Measurements from ENCODE around the gene LHPP.

The LHPP gene

GRCh38 chr10:124496620-124497019 is 35.0 kb downstream of the LHPP start:
- DNase-seq (ENCODE audit: low spot score) = no peak

GRCh38 chr10:124497196-124497881 is 35.7 kb downstream of the LHPP start:
- no peak for DNase-seq (ENCODE audit: low spot score)

- no peak for DNase-seq (ENCODE audit: low spot score)
These were observed 36.4 kb downstream of the LHPP start for GRCh38 chr10:124498056-124498455.

GRCh38 chr10:124500757-124501156 is 39.1 kb downstream of the LHPP start:
- DNase-seq (ENCODE audit: low spot score) = no peak

- no peak for DNase-seq (ENCODE audit: low spot score)
These were observed 43.1 kb downstream of the LHPP start for GRCh38 chr10:124504711-124505110.

- no peak for DNase-seq (ENCODE audit: low spot score)
These were observed 43.7 kb downstream of the LHPP start for GRCh38 chr10:124505279-124505678.

- DNase-seq (ENCODE audit: low spot score) = no peak
These were observed 46.5 kb downstream of the LHPP start for GRCh38 chr10:124508070-124508667.

GRCh38 chr10:124508907-124509454 is 47.4 kb downstream of the LHPP start:
- no peak for DNase-seq (ENCODE audit: low spot score)

GRCh38 chr10:124509880-124510632 is 48.4 kb downstream of the LHPP start:
- no peak for DNase-seq (ENCODE audit: low spot score)

- no peak for DNase-seq (ENCODE audit: low spot score)
These were observed 49.1 kb downstream of the LHPP start for GRCh38 chr10:124510759-124511158.

- no peak for DNase-seq (ENCODE audit: low spot score)
These were observed 49.8 kb downstream of the LHPP start for GRCh38 chr10:124511205-124512039.

GRCh38 chr10:124512040-124512428 is 50.4 kb downstream of the LHPP start:
- DNase-seq (ENCODE audit: low spot score) = peak; percentile 47

- no peak for DNase-seq (ENCODE audit: low spot score)
These were observed 51.0 kb downstream of the LHPP start for GRCh38 chr10:124512600-124512999.

GRCh38 chr10:124515244-124515970 is 53.8 kb downstream of the LHPP start:
- no peak for DNase-seq (ENCODE audit: low spot score)

GRCh38 chr10:124516181-124516580 is 54.6 kb downstream of the LHPP start:
- no peak for DNase-seq (ENCODE audit: low spot score)

GRCh38 chr10:124516746-124517397 is 55.2 kb downstream of the LHPP start:
- DNase-seq (ENCODE audit: low spot score) = no peak

- DNase-seq (ENCODE audit: low spot score) = no peak
These were observed 55.8 kb downstream of the LHPP start for GRCh38 chr10:124517461-124517860.

GRCh38 chr10:124517931-124518330 is 56.3 kb downstream of the LHPP start:
- no peak for DNase-seq (ENCODE audit: low spot score)

GRCh38 chr10:124518366-124518765 is 56.7 kb downstream of the LHPP start:
- no peak for DNase-seq (ENCODE audit: low spot score)

GRCh38 chr10:124520558-124521428 is 59.2 kb downstream of the LHPP start:
- DNase-seq (ENCODE audit: low spot score) = no peak

Measured in SW480 (cell line).